HepG2 (cell line): ENCODE data around the gene ZNF554. TPM values are rescaled to one million over a fixed set of nuclear protein-coding genes. Genes with fewer than 3 reads are reported as not detected.

Source experiments
- AHDC1 ChIP-seq: sonication (generic); formaldehyde crosslinking; IDR thresholded peaks from 2 replicates; pipeline ENCODE4 v1.5.1; 2020; ENCODE audit warnings: mild to moderate bottlenecking, missing genetic modification reagents, borderline replicate concordance
- BCL6 ChIP-seq: IDR thresholded peaks from 2 replicates; pipeline ENCODE4 v1.6.1; 2016; ENCODE audit warnings: missing genetic modification reagents, missing compliant biosample characterization
- CBX1 ChIP-seq: IDR thresholded peaks from one replicate; pipeline ENCODE4 v1.6.1; 2016; ENCODE audit warnings: antibody characterized with exemption, low read depth
- CCAR2 ChIP-seq: fragments of 200-400 bp; formaldehyde crosslinking; optimal IDR thresholded peaks from 2 replicates; pipeline ENCODE3; 2018; ENCODE audit warnings: low read depth, mild to moderate bottlenecking, low read length, moderate library complexity
- FOXA3 ChIP-seq: IDR thresholded peaks from 2 replicates; pipeline ENCODE4 v1.6.1; 2016; ENCODE audit warnings: missing genetic modification reagents, missing compliant biosample characterization
- HDAC6 ChIP-seq: fragments of 200-600 bp; sonication (generic); IDR thresholded peaks from 2 replicates; pipeline ENCODE4 v1.7.0; 2017; ENCODE audit warnings: mild to moderate bottlenecking, antibody characterized with exemption, low read length, low read depth
- HOXA7 ChIP-seq: sonication (generic); formaldehyde crosslinking; IDR thresholded peaks from 2 replicates; pipeline ENCODE4 v1.8.1; 2022; ENCODE audit warnings: mild to moderate bottlenecking, missing genetic modification reagents, moderate library complexity
- IRF9 ChIP-seq: sonication (generic); formaldehyde crosslinking; IDR thresholded peaks from 2 replicates; pipeline ENCODE4 v1.8.0; 2022; ENCODE audit warnings: missing genetic modification reagents, mild to moderate bottlenecking, borderline replicate concordance
- RFX1 ChIP-seq: fragments of 450-650 bp; IDR thresholded peaks from 2 replicates; pipeline ENCODE4 v1.6.1; 2017
- ZBTB14 ChIP-seq: sonication (generic); formaldehyde crosslinking; IDR thresholded peaks from 2 replicates; pipeline ENCODE4 v1.4.0; 2020; ENCODE audit warnings: missing genetic modification reagents
- ZKSCAN5 ChIP-seq: sonication (generic); formaldehyde crosslinking; IDR thresholded peaks from 2 replicates; pipeline ENCODE4 v1.5.1; 2020; ENCODE audit warnings: mild to moderate bottlenecking, missing genetic modification reagents
- ZMAT5 ChIP-seq: sonication (generic); formaldehyde crosslinking; IDR thresholded peaks from 2 replicates; pipeline ENCODE4 v1.5.0; 2020; ENCODE audit warnings: mild to moderate bottlenecking, low read depth, missing genetic modification reagents, borderline replicate concordance
- ZNF562 ChIP-seq: sonication (generic); formaldehyde crosslinking; IDR thresholded peaks from 2 replicates; pipeline ENCODE4 v1.8.0; 2022; ENCODE audit warnings: missing genetic modification reagents, borderline replicate concordance
- ZNF580 ChIP-seq: IDR thresholded peaks from 2 replicates; pipeline ENCODE4 v1.6.1; 2016; ENCODE audit warnings: low read depth, borderline replicate concordance
- polyA plus RNA-seq, 8 experiments: library from polyadenylated mRNA; depleted of rRNA in 3 of 8; stranded (reverse) in 7 of 8; unstranded in 1 of 8; fragments of >200 nt; fragmentation: Illumina TruSeq in 4 of 8; extraction: Trizol in 4 of 8; gene quantifications; 2 replicates each; pipeline versions ENCODE4 v1.2.1 to v1.2.3, GENCODE V29; 2011 to 2016; ENCODE audit warnings: low read depth in 4 of 8, missing spikeins in 1 of 8, mixed read lengths in 1 of 8; ENCODE audit not compliant: insufficient read depth in 1 of 8
- total RNA-seq, 5 experiments: library from RNA; depleted of rRNA; stranded (reverse); fragments of >200 nt; fragmentation: Illumina TruSeq; extraction: Trizol; gene quantifications; 2 replicates each; pipeline ENCODE4 v1.2.3, GENCODE V29; 2016; ENCODE audit warnings: low read depth in 1 of 5

The ZNF554 gene
- total and polyA plus RNA-seq, 2 of the 13 experiments (the other 11 are each of a cell fraction or from before 2014, with no cell fraction given): 2.2 to 2.7 TPM

- TF ChIP-seq AHDC1 (CRISPR knock-in tag): no peak
- TF ChIP-seq ZNF562 (CRISPR knock-in tag): no peak
- no peak for TF ChIP-seq ZBTB14 (CRISPR knock-in tag)
- TF ChIP-seq ZMAT5 (CRISPR knock-in tag): no peak
- TF ChIP-seq RFX1: no peak
- peak; percentile 51; the same call in 1 of the 2 replicates for TF ChIP-seq BCL6 (CRISPR knock-in tag)
- TF ChIP-seq CBX1: no peak
- TF ChIP-seq FOXA3 (CRISPR knock-in tag): peak; percentile 76
- no peak for TF ChIP-seq HOXA7 (CRISPR knock-in tag)
- no peak for TF ChIP-seq CCAR2
- no peak for TF ChIP-seq HDAC6
- TF ChIP-seq ZNF580 (CRISPR knock-in tag): no peak
- TF ChIP-seq IRF9 (CRISPR knock-in tag): no peak
- no peak for TF ChIP-seq ZKSCAN5 (CRISPR knock-in tag)
Measured at GRCh38 chr19:2811221-2811722, 8.4 kb upstream of the ZNF554 start (continued).
